Measurements from ENCODE around the gene FRMD8. TPM values are rescaled to one million over a fixed set of nuclear protein-coding genes. Genes with fewer than 3 reads are reported as not detected.
A peak's percentile ranks its signal among the peaks of the same experiment; 100 is the strongest.

The FRMD8 gene
- total RNA-seq, 4 donors from 2014 or later = 19.9 to 31.5 (median 21.3) TPM

- WGBS, 2 donors (ENCODE audit: low coverage in 1 of 2) = 0 to 2% methylated on average over 3 to 5 of the region's 27 CpGs
- TF ChIP-seq POLR2AphosphoS5 (IDR thresholded peaks at IDR 0.05) (peak; percentile 83), EP300 (IDR thresholded peaks at IDR 0.05) (no peak), POLR2A (IDR thresholded peaks at IDR 0.05) (peak in 1 of 2 donors; percentile 53), CTCF (IDR thresholded peaks at IDR 0.05) (peak in 3 of 4 experiments; percentile 94 to 98 (median 96))
- peak within 1 kb of the TSS; percentile 90 to 99 (median 96) for H3K27ac ChIP-seq
- no peaks in the 10 kb centered on the region for H3K27me3 ChIP-seq
- peaks cover 0 to 64% (median 25%) of the 10 kb centered on the region in 3 donors for H3K4me1 ChIP-seq
- H3K36me3 ChIP-seq = peaks cover 0 to 13% of the 10 kb centered on the region in 2 donors
- ATAC-seq = peak; percentile 93
- H3K9me3 ChIP-seq = no peaks in the 10 kb centered on the region
- peak within 1 kb of the TSS; percentile 13 to 56 for H3K4me3 ChIP-seq
Measured at GRCh38 chr11:65382033-65382803, 4.2 kb upstream of the FRMD8 start, which contains the start of gene SLC25A45. Gene SLC25A45 (minus strand): TSS chr11:65382646. CDS start chr11:65381951, 695 bp downstream.

GRCh38 chr11:65382804-65383368 is 3.6 kb upstream of the FRMD8 start:
- Histone ChIP-seq H3K4me1 (peaks cover 0 to 70% (median 31%) of the 10 kb centered on the region in 3 donors), H3K36me3 (peaks cover 0 to 13% of the 10 kb centered on the region in 2 donors), H3K27me3 (no peaks in the 10 kb centered on the region), H3K9me3 (no peaks in the 10 kb centered on the region), H3K4me3 (peak overlapping the region; percentile 1 to 56), H3K27ac (peak overlapping the region; percentile 90 to 99 (median 96))
- TF ChIP-seq POLR2A (IDR thresholded peaks at IDR 0.05) = peak in 1 of 2 donors; percentile 65
- no peak for TF ChIP-seq CTCF (IDR thresholded peaks at IDR 0.05)
- no peak for TF ChIP-seq EP300 (IDR thresholded peaks at IDR 0.05)
- TF ChIP-seq POLR2AphosphoS5 (IDR thresholded peaks at IDR 0.05) = no peak
- ATAC-seq = no peak
- 0 to 8% methylated on average over 2 to 5 of the region's 12 CpGs for WGBS, 2 donors (ENCODE audit: low coverage in 1 of 2)

GRCh38 chr11:65383778-65384177 is 2.7 kb upstream of the FRMD8 start:
- 92% methylated on average over 2 to 6 of the region's 6 CpGs for WGBS, 2 donors (ENCODE audit: low coverage in 1 of 2)
- Histone ChIP-seq H3K27me3 (no peaks in the 10 kb centered on the region), H3K4me3 (no peak overlapping the region), H3K4me1 (peaks cover 0 to 79% (median 35%) of the 10 kb centered on the region in 3 donors), H3K9me3 (no peaks in the 10 kb centered on the region), H3K36me3 (peaks cover 0 to 16% of the 10 kb centered on the region in 2 donors), H3K27ac (peak overlapping the region in 3 of 4 donors; percentile 95 to 99 (median 97))
- no peak for ATAC-seq
- TF ChIP-seq POLR2A (IDR thresholded peaks at IDR 0.05) (no peak), CTCF (IDR thresholded peaks at IDR 0.05) (no peak), POLR2AphosphoS5 (IDR thresholded peaks at IDR 0.05) (no peak), EP300 (IDR thresholded peaks at IDR 0.05) (no peak)

- ATAC-seq = no peak
- no peak for TF ChIP-seq POLR2AphosphoS5 (IDR thresholded peaks at IDR 0.05)
- no peak for TF ChIP-seq POLR2A (IDR thresholded peaks at IDR 0.05)
- no peak for TF ChIP-seq CTCF (IDR thresholded peaks at IDR 0.05)
- no peak for TF ChIP-seq EP300 (IDR thresholded peaks at IDR 0.05)
- peaks cover 0 to 16% of the 10 kb centered on the region in 2 donors for H3K36me3 ChIP-seq
- peak overlapping the region; percentile 4 to 99 (median 96) for H3K27ac ChIP-seq
- 55 to 68% methylated on average over 4 to 8 of the region's 8 CpGs for WGBS, 2 donors (ENCODE audit: low coverage in 1 of 2)
- H3K4me3 ChIP-seq = no peak overlapping the region
- H3K9me3 ChIP-seq = no peaks in the 10 kb centered on the region
- H3K4me1 ChIP-seq = peaks cover 0 to 85% (median 39%) of the 10 kb centered on the region in 3 donors
- H3K27me3 ChIP-seq = no peaks in the 10 kb centered on the region
Measured at GRCh38 chr11:65384301-65384889, 2.0 kb upstream of the FRMD8 start.
